Measurements from ENCODE around the gene ALOX12B. TPM values are rescaled to one million over a fixed set of nuclear protein-coding genes. Genes with fewer than 3 reads are reported as not detected.

The ALOX12B gene
- total and polyA plus RNA-seq, 2 experiments from 2014 or later = 0.16 to 1.4 TPM

- Mint-ChIP-seq H3K36me3 (ENCODE audit: low read depth) (no peaks in the 10 kb centered on the region; the same call in 2 of the 3 replicates), H3K4me3 (no peak overlapping the region), H3K27me3 (ENCODE audit: insufficient read depth, low read depth, poor library complexity) (peaks cover 83% of the 10 kb centered on the region), H3K9me3 (no peaks in the 10 kb centered on the region; the same call in 2 of the 3 replicates), H3K27ac (no peak overlapping the region), H3K4me1 (peaks cover 16% of the 10 kb centered on the region)
- H3K4me3 ChIP-seq = no peak overlapping the region
- ATAC-seq (no peak), DNase-seq (ENCODE audit: low spot score) (no peak)
- H4K20me1 ChIP-seq (replicated peaks; ENCODE audit: insufficient read depth) = no peaks in the 10 kb centered on the region
- H3K36me3 ChIP-seq (ENCODE audit: insufficient read depth) = no peaks in the 10 kb centered on the region
- H3K79me2 ChIP-seq (replicated peaks; ENCODE audit: insufficient read depth) = no peaks in the 10 kb centered on the region
- H3K4me2 ChIP-seq = no peak overlapping the region
- TF ChIP-seq ETS1 (IDR thresholded peaks at IDR 0.05) (no peak), POLR2AphosphoS5 (IDR thresholded peaks at IDR 0.05; ENCODE audit: low read depth) (no peak), ZNF114 (CRISPR knock-in tag; IDR thresholded peaks at IDR 0.05) (no peak), EZH2phosphoT487 (IDR thresholded peaks at IDR 0.05; ENCODE audit: unreplicated experiment) (no peak), ZNF462 (CRISPR knock-in tag; IDR thresholded peaks at IDR 0.05) (no peak), STAT1 (IDR thresholded peaks at IDR 0.05; ENCODE audit: unreplicated experiment) (no peak), EZH2 (IDR thresholded peaks at IDR 0.05; ENCODE audit: low read depth, unreplicated experiment) (no peak), CREB1 (CRISPR knock-in tag; IDR thresholded peaks at IDR 0.05; ENCODE audit: low read depth) (no peak)
- no peaks in the 10 kb centered on the region for H3F3A ChIP-seq (replicated peaks; ENCODE audit: low read depth)
- H2AFZ ChIP-seq = no peak overlapping the region
- peaks cover 11% of the 10 kb centered on the region; the same call in 1 of the 2 replicates for H3K4me1 ChIP-seq (ENCODE audit: insufficient read depth)
- peaks cover 98% of the 10 kb centered on the region for H3K27me3 ChIP-seq (ENCODE audit: insufficient read depth)
- H3K9me2 ChIP-seq (ENCODE audit: insufficient read depth) = no peaks in the 10 kb centered on the region
- no peak overlapping the region for H3K27ac ChIP-seq (ENCODE audit: low read depth)
Observed at GRCh38 chr17:8068736-8069586, 18.6 kb downstream of the ALOX12B start.

Measured in GM23338 (cell line).